GOT3 (cell line): Measurements from ENCODE around the gene ZBTB44.
A peak's percentile ranks its signal among the peaks of the same experiment; 100 is the strongest.
"Not testable (repeated sequence)": the region's sequence is repeated elsewhere in the genome, so short reads cannot be mapped to it uniquely, and the experiment has no call there.

Experiments
- DNase-seq: peaks from one replicate; lab custom pipeline; 2025; ENCODE audit warnings: mixed read lengths; lab: John Stamatoyannopoulos, UW

The ZBTB44 gene, protein sequence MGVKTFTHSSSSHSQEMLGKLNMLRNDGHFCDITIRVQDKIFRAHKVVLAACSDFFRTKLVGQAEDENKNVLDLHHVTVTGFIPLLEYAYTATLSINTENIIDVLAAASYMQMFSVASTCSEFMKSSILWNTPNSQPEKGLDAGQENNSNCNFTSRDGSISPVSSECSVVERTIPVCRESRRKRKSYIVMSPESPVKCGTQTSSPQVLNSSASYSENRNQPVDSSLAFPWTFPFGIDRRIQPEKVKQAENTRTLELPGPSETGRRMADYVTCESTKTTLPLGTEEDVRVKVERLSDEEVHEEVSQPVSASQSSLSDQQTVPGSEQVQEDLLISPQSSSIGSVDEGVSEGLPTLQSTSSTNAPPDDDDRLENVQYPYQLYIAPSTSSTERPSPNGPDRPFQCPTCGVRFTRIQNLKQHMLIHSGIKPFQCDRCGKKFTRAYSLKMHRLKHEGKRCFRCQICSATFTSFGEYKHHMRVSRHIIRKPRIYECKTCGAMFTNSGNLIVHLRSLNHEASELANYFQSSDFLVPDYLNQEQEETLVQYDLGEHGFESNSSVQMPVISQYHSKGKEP

DNA sequence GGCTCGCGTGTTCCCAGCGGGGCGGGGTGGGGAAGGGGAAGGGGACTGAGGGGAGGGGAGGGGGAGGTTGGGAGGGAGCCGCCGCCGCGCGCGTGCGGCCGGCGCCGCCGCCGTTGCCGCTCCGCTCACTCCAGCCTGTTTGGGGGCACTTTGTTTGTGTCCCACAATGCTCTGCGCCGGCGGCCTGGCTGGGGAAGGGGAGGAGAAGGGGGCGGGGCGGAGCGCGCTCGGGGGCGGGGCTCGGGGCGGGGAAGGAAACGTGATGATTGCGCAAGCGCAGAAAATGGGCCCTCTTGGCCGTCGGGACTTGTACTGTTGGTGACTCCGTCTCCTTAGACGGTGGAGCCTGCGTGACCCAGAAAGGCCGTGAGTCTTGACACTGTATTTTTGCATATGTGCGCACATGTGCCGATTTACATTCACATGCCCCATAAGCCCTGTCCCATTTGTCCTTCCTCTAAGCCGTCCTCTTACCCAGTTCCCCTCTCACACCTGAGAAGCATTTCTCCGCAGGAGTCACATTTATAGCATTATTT is at the start of gene ZBTB44:
TSS of gene ZBTB44 (minus strand) at position 168 of the 536 bp plus-strand sequence. CDS start 53,044 bp downstream, outside the sequence.
- peak; percentile 6 for DNase-seq

DNA sequence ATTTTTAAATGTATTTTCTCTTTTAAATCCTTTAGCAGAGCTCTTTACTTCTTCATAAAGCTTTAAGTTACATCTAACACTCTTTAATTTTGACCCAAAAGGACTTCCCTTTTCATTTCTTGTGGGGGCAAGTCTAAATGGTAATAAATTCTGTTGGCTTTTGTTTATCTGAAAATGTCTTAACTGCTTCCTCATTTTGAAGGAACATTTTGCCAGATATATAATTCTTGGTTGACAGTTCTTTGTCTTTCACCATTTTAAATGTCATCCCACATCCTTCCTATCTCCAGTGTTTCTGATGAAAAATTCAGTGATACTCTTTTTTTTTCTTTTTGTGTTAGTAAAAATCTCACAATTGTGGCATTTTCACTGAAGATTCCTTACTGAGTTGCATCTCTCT is 44.7 kb upstream of the ZBTB44 start:
- no peak for DNase-seq

DNA sequence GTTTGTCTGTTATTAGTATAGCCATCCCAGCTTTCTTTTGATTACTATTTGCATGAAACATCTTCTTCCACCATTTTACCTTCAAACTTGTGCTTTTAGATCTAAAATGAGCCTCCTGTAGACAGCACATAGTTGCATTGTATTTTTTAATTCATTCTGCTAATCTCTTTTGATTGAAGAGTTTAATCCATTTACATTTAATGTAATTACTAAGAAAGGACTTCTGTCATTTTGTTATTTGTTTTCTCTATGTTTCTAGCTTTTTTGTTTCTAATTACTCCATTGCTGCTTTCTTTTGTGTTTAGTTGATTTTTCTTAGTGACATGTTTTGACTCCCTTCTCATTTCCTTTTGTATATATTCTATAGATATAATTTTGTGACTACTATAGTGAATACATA is 43.7 kb upstream of the ZBTB44 start:
- DNase-seq = no peak

DNA sequence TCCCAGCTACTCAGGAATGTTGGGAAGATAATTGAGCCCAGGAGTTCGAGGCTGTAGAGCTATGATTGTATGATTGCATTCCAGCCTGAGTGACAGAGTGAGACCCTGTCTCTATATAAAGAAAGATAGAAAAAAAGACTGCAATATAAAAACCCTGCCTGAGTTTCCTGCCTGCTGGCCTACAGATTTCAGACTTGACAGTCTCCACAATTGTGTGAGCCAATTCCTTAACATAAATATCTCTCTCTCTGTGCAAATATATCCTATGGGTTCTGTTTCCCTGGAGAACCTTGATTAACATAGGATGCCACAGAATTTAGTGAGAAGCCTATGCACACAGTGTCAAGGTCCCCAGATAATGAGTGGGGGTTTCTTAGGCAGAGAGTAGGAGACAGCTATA is 32.5 kb upstream of the ZBTB44 start:
- DNase-seq = no peak

DNA sequence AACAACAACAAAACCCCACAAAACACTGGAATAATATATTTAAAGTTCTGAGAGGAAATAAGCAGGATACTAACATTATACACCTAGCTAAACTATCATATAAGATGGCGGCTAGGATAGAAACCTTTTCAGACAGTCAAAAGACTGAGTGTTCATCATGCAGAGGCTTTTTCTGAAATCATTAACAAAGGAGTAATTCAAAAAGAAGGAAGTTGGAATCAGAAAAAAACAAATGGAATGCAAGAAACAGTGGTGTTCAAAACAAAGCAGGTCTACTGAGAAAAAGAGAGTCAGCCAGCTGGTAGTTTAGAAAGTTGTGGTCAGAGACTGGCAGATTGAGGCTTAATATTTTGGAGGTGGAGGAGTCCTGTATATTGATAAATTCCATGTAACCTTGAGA is 30.1 kb upstream of the ZBTB44 start:
- DNase-seq = no peak

DNA sequence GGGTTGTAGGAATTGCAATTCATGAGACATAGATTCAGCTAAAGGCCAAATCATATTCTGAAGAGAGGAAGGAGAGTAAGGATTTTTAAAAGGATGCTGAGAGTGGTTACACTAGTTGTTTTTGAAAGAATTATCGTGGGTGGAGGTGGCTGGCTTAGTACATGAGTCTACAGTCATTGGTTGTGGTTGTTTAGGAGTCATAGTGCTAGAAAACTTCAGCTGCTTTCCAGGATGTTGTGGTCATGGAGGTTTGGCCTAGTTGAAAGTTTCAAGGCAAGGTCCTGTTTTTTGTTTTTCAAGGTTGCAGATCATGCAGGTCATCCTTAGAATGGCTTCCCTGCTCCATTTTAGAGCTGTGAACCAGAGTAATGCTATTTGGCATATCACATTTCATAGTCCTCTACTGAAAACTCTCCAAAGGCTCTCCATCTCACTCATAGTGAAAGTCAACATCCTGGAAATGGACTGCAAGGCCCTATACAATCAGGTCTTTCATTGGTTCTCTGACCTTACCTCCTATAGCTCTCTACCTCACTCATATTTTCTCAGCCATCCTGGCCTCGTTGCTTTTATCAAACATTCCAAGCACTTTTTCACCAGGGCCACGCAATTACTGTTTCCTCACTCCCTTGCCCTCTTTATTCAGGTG is 26.1 kb upstream of the ZBTB44 start:
- DNase-seq = no peak

DNA sequence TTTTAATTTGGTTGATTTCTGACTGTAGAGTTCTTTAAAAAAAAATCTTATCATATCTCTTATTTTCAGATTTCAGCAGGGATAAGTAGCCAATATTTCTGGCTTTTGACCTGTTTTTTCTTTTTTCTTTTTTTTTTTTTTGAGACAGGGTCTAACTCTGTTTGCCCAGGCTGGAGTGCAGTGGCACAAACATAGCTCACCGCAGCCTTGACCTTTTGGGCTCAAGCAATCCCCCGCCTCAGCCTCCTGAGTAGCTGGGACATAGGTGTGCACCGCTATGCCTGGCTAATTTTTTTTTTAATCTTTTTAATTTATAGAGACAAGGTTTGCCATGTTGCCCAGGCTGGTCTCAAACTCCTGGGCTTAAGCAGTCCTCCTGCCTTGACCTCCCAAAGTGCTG is 23.9 kb upstream of the ZBTB44 start:
- no peak for DNase-seq

DNA sequence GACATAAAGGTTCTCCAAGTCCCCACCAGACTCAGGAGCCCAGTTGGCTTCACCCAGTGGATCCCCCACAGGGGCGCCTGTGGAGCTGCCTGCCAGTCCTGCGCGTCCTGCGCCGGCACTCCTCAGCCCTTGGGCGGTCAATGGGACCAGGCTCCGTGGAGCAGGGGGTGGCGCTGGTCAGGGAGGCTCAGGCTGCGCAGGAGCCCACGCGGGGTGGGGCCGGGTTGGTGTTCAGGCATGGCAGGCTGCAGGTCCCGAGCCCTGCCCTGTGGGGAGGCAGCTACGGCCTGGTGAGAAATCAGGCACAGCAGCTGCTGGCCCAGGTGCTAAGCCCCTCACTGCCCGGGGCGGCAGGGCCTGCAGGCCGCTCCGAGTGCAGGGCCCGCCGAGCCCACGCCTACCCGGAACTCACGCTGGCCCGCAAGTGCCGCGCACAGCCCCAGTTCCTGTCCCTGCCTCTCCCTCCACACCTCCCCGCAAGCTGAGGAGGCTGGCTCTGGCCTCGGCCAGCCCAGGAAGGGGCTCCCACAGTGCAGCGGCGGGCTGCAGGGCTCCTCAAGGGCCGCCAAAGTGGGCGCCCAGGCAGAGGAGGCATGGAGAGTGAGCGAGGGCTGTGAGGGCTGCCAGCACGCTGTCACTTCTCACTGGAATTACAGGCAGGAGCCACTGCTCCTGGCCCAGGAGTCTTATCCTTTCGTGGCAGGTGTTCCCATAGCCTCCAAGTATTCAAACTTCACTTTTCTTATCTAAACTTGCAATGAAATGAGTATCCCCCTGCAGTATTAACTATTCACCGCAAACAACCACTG is 22.8 kb upstream of the ZBTB44 start:
- no peak for DNase-seq

DNA sequence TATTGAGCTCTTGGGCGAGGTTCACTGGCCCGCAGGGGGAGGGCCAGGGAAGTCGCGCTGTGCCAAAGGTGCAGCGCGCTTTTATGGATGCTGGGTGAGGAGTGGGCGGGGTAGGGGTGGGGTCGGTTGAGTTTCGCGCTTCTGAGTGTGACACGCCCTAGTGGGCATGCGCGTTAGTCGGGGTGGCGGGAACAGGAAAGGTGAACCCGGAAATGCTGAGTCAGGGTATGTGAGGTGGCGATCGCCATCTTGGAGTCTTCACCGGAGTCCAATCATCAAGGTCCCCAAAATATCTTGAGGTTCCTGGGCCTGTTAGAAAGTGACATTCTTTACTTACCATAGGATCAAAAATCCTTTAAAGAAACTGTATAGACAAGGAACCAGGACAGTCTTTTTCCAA is 16.7 kb upstream of the ZBTB44 start:
- not testable (repeated sequence) for DNase-seq

DNA sequence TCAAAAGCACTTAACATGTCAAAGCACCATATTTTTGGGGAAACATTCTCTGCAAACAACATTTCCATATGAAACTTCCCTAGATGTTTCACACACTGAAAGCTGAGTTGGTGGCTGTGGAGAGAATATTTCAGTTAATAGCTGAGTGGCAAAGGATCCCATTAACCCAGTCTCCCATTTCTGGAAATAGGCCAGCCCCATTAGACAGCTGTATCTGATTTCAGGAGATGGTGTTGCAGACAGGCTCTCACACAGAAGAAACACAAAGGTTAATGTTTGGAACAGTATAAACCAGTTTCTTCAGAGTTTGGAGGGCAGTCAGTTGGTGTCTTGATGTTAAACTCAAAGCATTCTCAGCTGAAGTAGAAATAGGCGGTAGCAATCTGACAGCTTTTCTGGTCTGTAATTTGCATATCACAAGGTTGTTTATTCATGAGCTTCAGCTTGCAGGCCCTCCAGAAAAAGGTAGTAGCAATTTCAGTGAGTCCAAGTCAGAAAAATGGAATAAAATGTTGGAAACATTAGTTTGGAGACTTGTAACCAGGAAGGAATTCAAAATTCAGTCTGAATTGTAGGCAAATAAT is 15.5 kb upstream of the ZBTB44 start:
- DNase-seq = no peak

DNA sequence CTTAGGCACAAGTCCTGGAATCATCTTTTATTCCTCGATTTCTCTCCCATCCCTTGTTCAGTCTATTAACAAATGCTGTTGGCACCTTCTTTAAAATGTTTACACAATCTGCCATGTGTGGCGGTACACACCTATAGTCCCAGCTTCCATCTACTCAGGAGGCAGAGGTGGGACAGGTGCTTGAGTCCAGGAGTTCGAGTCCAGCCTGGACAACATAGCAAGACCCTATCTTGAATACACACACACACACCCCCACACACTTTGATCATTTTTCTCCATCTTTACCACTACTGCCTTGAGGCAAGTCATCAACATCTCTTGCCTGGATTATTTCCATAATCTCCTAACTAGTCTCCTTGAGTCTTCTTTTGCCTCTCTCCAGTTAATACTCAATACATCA is 13.7 kb upstream of the ZBTB44 start:
- DNase-seq = no peak

DNA sequence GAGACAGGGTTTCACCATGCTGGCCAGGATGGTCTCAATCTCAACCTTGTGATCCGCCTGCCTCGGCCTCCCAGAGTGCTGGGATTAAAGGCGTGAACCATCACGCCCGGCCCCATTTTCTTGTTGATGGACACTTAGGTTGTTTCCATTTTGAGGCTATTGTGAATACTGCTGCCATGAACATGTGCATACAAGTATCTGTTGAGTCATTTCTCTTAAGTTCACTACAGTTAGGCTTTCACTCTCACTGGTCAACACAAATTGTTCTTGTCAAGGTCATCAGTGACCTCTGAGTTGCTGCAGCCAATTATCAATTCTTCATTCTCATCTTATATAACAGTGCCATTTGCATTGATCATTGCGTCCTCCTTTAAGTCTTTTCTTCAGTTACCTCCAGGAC is 13.0 kb upstream of the ZBTB44 start:
- DNase-seq = no peak

DNA sequence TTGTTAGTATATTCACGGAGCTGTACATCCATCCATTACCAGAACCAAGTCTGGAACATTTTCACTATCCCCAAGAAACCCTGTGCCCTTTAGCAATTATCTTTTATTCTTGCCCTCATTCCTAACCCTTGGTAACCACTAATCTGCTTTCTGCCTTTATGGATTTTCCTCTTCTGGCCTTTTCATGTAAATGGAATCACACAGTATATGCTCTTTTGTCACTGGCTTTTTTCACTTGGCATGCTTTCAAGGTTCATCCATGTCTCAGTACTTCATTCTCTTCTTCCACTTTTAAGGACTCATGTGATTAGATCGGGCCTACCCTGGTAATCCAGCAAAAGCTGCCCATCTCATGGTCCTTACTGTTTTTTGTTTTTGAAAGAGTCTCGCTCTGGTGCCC is 11.0 kb upstream of the ZBTB44 start:
- no peak for DNase-seq

DNA sequence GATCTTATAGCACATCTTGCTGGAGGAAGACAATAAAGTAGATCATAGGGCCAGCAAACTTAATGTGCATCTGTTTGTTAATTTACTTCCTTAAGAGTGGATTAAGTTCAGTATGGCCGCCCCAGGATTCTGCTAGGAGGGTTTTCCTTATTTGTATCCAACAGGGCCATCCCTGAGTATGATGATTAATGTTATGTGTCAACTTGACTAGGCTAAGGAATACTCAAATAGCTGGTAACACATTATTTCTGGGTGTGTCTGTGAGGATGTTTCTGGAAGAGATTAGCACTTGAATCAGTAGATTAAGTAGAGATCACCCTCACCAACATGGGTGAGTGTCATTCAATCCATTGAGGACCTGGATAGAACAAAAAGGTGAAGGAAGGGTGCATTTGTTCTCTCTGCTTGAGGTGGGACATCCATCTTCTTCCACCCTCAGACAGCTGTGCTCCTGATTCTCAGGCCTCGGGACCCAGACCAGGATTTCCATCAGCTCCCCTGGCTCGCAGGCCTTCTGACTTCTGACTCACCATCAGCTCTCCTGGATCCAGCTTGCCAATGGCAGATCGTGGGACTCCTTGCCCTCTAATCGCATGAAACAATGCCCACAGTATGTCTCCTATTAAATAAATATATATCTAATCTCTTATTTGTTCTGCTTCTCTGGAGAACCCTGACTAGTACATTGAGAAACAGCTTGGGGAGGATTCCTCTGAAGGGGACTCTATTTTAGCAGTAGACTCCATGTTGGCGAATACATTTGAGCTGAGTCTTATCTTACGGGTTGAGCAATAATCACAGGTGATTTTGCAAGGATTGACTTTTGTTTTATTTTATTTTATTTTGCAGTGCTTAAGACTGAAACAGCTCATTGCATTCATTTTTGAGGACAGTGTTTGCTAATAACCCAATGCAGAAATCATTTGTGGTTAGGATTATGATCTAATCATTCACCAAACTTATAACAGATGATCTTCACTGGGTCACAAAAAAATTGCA is 9.0 kb upstream of the ZBTB44 start:
- no peak for DNase-seq

DNA sequence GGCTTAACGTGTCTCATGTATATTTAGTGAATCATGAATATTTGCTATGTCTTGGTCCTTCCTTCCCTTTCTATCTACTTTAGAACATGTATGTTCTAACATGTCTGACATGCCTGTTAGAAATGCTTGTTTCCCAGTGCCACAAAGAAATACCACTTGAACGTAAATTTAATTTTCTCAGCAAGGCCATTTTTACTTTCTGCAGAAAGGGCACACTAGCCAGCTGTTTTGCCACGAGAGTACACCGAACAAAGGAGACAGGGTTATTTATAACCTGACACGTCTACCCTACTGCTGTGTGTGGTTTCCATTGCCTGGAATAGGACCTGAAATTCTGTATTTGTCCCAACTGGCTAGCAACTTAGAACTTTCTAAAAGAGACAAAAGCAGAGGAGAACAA is 7.4 kb upstream of the ZBTB44 start:
- no peak for DNase-seq

DNA sequence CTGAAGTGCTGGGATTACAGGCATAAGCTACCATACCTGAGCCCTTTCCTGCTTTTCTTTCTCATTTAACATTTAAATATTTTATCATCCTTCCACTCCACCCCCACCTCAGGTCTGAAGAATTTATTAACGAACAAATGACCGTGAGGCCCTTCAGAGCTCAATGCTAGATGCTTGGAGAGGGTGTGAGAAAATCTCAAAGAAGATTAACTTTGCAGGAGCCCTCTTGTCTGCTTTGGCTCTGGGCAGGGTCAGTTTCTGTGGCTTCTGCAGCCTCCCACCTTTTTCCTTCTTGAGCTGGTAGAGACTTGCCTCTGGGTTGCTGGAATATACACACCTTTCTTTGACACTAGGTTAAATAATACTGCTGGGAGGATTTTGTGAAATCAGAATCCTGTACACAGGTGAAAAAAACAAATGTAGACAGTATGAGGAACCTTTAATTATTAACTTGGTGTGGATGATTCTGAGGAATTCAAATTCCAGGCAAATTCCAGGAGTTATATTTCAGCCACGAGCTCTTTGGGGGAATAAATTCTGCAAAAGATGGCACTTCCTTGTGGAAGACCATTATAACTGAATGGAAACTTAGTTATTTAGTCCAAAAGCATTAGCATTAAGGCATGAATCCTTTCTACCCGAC is 3.4 kb upstream of the ZBTB44 start:
- DNase-seq = no peak

DNA sequence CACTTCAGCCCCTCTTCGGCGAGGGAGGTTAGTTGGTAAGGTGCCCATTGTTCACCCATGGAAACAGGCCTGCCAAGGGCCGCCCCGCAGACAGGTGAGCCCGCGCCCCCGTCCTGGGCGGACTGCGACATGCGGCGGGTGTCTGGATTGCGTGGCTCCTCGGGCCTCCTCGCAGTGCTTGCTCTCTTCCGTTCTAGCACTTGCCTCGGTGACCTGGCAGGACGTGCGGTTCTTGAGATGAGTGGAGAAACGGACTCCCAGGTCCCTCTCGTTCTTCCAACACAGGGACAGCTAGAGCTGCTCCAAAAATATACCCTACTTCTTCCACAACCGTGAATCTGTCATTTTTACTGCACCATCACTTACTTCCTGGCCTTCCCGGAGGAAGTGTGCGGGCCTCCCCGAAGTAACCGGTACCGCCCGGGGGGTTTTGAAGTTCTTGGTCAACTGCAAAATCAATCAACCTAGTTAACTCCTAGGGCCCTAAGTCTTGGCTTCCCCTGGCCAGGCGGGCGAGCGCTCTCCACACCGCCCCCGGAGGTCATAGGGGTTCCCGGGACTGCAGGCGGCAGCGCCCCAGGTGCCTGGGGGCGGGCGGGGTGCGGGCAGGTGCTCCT is 745 bp upstream of the ZBTB44 start:
- DNase-seq = no peak

DNA sequence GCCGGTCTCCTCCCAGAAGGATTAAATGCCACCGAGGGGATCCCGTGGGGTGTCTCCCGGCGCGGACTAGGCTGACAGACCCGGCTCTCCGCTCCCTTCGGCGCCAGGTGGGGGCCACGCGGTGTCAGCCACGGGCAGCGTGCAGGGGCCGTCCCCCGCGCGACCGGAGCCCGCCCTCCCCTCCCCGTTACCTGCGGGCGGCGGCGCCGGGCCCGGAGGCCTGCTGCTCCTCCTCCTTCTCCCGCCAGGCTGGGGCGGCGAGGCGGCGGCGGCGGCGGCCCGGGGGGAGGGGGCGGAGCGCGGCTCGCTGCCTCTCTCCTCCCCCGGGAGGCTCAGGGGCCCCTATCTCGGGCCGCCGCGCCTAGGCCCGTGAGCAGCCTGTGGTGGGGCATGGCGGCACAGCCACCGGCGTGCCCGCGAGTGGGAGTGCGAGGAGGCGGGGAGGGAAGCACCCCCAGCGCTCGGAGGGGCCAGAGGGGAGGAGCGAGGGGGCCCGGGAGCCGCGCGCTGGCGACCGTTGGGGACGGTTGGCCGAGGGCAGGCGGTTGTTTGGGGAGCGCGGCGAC is 450 bp downstream of the ZBTB44 start:
- DNase-seq = no peak
